Superior temporal gyrus (tissue), 1 donor: ENCODE results near the gene MFAP1.
"Not testable (repeated sequence)": the region's sequence is repeated elsewhere in the genome, so short reads cannot be mapped to it uniquely, and the experiment has no call there.

ENCODE experiments used
- DNase-seq: peaks from one replicate; pipeline ENCODE4 v3.0.0-alpha.2; 2016; ENCODE audit errors: extremely low spot score

Gene MFAP1

GRCh38 chr15:43824302-43825246 lies at the start of gene MFAP1:
MFAP1 (minus strand) TSS chr15:43824690; CDS start chr15:43824569, 121 bp downstream.
- DNase-seq = peak; percentile 100

GRCh38 chr15:43873651-43874050 lies 49.2 kb upstream of the MFAP1 start:
- DNase-seq = no peak

- peak; percentile 96 for DNase-seq
These were observed 48.0 kb upstream of the MFAP1 start for GRCh38 chr15:43872416-43873020.

GRCh38 chr15:43871835-43872234 lies 47.3 kb upstream of the MFAP1 start:
- DNase-seq = no peak

- no peak for DNase-seq
These were observed 43.9 kb upstream of the MFAP1 start for GRCh38 chr15:43868406-43868805.

- no peak for DNase-seq
These were observed 42.6 kb upstream of the MFAP1 start for GRCh38 chr15:43867096-43867495.

- DNase-seq = not testable (repeated sequence)
These were observed 42.1 kb upstream of the MFAP1 start for GRCh38 chr15:43866636-43867035.

- no peak for DNase-seq
These were observed 35.1 kb upstream of the MFAP1 start for GRCh38 chr15:43859546-43859945.

- no peak for DNase-seq
These were observed 30.3 kb upstream of the MFAP1 start for GRCh38 chr15:43854801-43855200.

GRCh38 chr15:43852607-43853006 lies 28.1 kb upstream of the MFAP1 start:
- DNase-seq = no peak

GRCh38 chr15:43851251-43851650 lies 26.8 kb upstream of the MFAP1 start:
- DNase-seq = no peak

GRCh38 chr15:43845421-43845820 lies 20.9 kb upstream of the MFAP1 start:
- DNase-seq = no peak

GRCh38 chr15:43832485-43832884 lies 8.0 kb upstream of the MFAP1 start:
- not testable (repeated sequence) for DNase-seq

GRCh38 chr15:43831519-43832052 lies 7.1 kb upstream of the MFAP1 start:
- not testable (repeated sequence) for DNase-seq

- DNase-seq = not testable (repeated sequence)
These were observed 6.3 kb upstream of the MFAP1 start for GRCh38 chr15:43830691-43831275.

GRCh38 chr15:43829951-43830540 lies 5.6 kb upstream of the MFAP1 start:
- not testable (repeated sequence) for DNase-seq

- DNase-seq = no peak
These were observed 3.7 kb upstream of the MFAP1 start for GRCh38 chr15:43828061-43828657.

GRCh38 chr15:43826508-43827341 lies 2.2 kb upstream of the MFAP1 start, which contains the start of gene WDR76:
WDR76 (plus strand) TSS chr15:43827002; CDS start chr15:43827033, 31 bp downstream.
- peak; percentile 42 for DNase-seq

- no peak for DNase-seq
These were observed 1.6 kb upstream of the MFAP1 start for GRCh38 chr15:43826029-43826507.

- DNase-seq = not testable (repeated sequence)
These were observed 815 bp upstream of the MFAP1 start for GRCh38 chr15:43825305-43825704.
